ENCODE measurements around the gene RPUSD1.

- TF ChIP-seq CTCF (IDR thresholded peaks at IDR 0.05; ENCODE audit: low read depth, low read length) (no peak), POLR2A (IDR thresholded peaks at IDR 0.05; ENCODE audit: extremely low read depth, insufficient read length) (no peak), MAX (IDR thresholded peaks at IDR 0.05; ENCODE audit: low read depth, low read length) (no peak)
These were observed 47.8 kb downstream of the RPUSD1 start for GRCh38 chr16:740459-740763.
